Activated T-helper 1 cell treated with anti-CD3 and anti-CD28 coated beads, Interleukin-2, amount 50 U/mL, for 16 hours (primary cell): ENCODE data around the gene CD1D.
"Not testable (repeated sequence)": the region's sequence is repeated elsewhere in the genome, so short reads cannot be mapped to it uniquely, and the experiment has no call there.

ENCODE experiments used
- DNase-seq, 2 donors: peaks; one replicate each; pipeline ENCODE4 v3.0.0-alpha.2; 2020; ENCODE audit warnings: low read depth in 1 of 2, low spot score in 1 of 2

CD1D gene

GRCh38 chr1:158175915-158176314 is 4.8 kb upstream of the CD1D start:
- not testable (repeated sequence) for DNase-seq

GRCh38 chr1:158176399-158176798 is 4.3 kb upstream of the CD1D start:
- DNase-seq, result no peak

GRCh38 chr1:158176849-158177699 is 3.6 kb upstream of the CD1D start:
- DNase-seq, result not testable (repeated sequence)

- no peak for DNase-seq
These were observed 2.8 kb upstream of the CD1D start for GRCh38 chr1:158177700-158178450.

- DNase-seq, result no peak
These were observed 1.2 kb upstream of the CD1D start for GRCh38 chr1:158179301-158180041.

GRCh38 chr1:158181577-158181922 is 855 bp downstream of the CD1D start:
- DNase-seq, result no peak

GRCh38 chr1:158185770-158186169 is 5.1 kb downstream of the CD1D start:
- DNase-seq, result no peak

GRCh38 chr1:158186180-158186579 is 5.5 kb downstream of the CD1D start:
- no peak for DNase-seq

GRCh38 chr1:158188611-158189010 is 7.9 kb downstream of the CD1D start:
- DNase-seq, result no peak

GRCh38 chr1:158189624-158190023 is 8.9 kb downstream of the CD1D start:
- no peak for DNase-seq

- no peak for DNase-seq
These were observed 10.6 kb downstream of the CD1D start for GRCh38 chr1:158191299-158191698.

GRCh38 chr1:158196461-158196860 is 15.8 kb downstream of the CD1D start:
- DNase-seq, result no peak

- no peak for DNase-seq
These were observed 19.2 kb downstream of the CD1D start for GRCh38 chr1:158199849-158200248.

GRCh38 chr1:158200527-158200926 is 19.8 kb downstream of the CD1D start:
- no peak for DNase-seq

GRCh38 chr1:158203693-158204457 is 23.2 kb downstream of the CD1D start:
- DNase-seq, result no peak

GRCh38 chr1:158204458-158204827 is 23.7 kb downstream of the CD1D start:
- DNase-seq, result no peak

GRCh38 chr1:158208586-158209116 is 28.0 kb downstream of the CD1D start:
- DNase-seq, result no peak

- no peak for DNase-seq
These were observed 31.6 kb downstream of the CD1D start for GRCh38 chr1:158212320-158212719.

- DNase-seq, result not testable (repeated sequence)
These were observed 42.8 kb downstream of the CD1D start for GRCh38 chr1:158223445-158223844.

- DNase-seq, result no peak
These were observed 47.4 kb downstream of the CD1D start for GRCh38 chr1:158227904-158228623.
